Measurements from ENCODE around the gene EIF3L. TPM values are rescaled to one million over a fixed set of nuclear protein-coding genes. Genes with fewer than 3 reads are reported as not detected.

The EIF3L gene
- total RNA-seq, 1 donor from 2014 or later: 469 TPM

DNA sequence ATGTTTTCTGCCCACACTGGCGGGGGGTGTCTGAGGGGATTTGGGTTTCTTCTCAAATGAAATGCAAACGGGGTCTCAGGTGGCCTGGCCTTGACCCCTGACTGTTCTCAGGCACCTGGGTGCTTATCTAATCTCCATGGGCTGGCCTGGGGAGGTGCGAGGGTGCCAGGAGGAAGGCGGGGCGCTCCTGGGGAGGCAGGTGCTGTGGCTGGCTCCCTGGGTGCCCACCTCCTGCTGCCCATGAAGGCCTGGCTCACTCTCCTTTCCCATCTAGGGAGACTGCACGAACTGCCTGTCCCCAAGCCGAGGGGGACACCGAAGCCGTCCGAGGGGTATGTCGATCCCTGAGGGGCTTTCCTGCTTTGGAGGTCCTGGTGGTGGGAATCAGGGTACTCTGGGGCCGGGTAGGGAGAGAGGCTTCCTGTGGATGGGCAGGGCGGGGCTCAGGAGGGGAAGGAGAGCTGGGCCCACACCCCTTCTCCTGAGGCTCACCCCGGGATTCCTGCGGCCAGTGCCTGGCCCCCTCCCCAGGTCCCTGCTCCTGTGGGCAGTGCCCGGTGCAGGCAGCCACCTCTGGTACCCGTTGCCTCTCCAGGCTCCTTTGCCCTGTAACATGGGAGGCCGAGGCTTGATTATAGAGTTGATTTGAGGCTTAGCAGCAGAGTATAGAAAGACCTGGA is 75.3 kb downstream of the EIF3L start:
- intact Hi-C loops (cut with micrococcal nuclease): no loop called here

DNA sequence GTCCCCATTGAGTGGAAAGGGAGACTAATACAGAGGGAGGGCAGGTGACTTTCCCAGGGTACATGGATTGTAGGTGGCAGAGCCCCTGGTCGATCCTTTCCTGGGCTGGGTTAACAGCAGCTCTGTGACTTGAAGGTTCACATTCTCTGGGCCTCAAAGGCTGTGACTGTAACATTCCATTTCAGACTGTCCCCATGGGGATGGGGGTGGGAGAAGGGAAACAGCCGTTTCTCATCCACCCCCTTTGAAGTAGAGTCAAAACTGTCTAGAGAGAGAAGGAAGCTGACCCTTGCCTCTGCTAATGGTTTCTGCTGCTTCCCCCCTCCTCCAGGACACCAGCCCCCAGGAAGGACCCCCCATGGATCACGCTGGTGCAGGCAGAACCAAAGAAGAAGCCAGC is 76.1 kb downstream of the EIF3L start:
- intact Hi-C loops (cut with micrococcal nuclease): no loop called here

DNA sequence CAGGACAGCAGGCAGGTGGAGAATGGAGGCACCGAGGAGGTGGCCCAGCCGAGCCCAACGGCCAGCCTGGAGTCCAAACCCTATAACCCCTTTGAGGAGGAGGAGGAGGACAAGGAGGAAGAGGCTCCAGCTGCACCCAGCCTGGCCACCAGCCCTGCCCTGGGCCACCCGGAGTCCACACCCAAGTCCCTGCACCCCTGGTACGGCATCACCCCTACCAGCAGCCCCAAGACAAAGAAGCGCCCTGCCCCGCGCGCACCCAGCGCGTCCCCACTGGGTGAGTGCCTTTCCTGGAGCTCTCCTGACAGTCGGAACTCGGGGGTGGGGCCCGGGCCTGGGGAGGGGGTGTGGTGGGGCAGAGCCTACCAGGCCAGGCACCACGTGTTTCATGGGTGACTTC is 76.5 kb downstream of the EIF3L start:
- intact Hi-C loops (cut with micrococcal nuclease): no loop called here

DNA sequence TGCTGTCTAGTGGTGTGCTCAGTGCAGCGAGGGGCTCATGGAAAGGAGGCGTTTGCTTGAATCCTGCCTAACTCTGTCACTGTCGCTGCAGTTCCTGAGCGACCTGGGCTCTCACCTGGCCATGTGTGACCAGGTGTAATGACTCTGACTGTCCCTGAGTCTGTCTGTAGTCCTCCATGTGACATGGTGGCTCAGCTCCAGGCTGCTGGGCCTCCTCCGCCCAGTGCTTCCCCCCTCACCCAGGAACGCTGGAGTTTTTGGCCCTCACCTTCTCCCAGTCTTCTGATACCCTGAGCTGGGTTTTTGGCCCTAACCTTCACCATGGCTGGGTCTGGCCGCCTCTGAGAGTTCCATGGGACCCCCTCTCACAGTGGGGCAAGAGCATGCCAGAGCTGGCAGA is 77.1 kb downstream of the EIF3L start:
- intact Hi-C loops (cut with micrococcal nuclease): no loop called here

DNA sequence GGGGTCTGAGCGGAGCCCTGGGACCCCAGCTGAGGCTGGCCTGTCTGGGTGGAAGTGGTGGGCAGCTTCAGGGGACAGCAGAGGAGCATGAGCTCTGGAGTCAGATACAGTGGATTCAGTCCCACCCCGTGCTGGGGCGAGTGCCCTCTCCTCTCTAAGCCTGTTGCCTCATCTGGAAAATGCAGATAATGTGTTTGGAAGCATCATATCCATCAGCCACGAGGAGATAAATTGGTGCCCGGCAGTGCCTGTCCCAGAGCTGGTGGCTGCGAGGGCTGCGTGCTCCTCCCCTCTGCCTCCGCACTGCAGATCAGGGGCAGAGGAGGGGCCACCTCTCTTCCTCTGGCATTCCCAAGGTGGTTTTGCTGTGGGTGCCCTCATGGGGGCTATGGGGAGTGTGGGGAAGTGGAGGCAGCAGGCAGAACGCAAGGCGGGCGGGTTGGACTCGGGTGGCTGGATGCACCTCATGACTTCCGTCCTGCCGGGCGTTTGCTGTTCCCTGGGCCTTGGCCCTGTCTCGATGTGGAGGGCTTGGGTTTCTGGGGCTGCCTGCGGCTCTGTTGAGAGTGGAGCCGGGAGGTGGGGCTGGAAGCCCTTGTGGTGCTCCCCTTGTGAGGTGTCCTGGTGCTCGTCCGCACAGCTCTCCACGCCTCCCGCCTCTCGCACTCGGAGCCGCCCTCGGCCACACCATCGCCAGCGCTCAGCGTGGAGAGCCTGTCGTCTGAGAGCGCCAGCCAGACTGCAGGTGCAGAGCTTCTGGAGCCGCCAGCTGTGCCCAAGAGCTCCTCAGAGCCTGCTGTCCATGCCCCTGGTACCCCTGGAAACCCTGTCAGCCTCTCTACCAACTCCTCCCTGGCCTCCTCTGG is 77.8 kb downstream of the EIF3L start:
- intact Hi-C loops (cut with micrococcal nuclease): no loop called here

DNA sequence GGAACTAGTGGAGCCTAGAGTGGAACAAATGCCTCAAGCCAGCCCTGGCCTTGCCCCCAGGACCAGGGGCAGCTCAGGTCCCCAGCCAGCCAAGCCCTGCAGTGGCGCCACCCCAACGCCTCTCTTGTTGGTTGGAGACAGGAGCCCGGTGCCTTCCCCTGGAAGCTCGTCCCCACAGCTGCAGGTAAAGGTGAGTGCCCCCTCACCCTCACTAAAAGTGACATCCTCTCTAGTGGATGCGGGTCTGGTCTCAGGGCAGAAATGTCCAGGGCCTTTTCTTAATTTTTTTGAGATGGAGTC is 78.4 kb downstream of the EIF3L start:
- intact Hi-C loops (cut with micrococcal nuclease): no loop called here

DNA sequence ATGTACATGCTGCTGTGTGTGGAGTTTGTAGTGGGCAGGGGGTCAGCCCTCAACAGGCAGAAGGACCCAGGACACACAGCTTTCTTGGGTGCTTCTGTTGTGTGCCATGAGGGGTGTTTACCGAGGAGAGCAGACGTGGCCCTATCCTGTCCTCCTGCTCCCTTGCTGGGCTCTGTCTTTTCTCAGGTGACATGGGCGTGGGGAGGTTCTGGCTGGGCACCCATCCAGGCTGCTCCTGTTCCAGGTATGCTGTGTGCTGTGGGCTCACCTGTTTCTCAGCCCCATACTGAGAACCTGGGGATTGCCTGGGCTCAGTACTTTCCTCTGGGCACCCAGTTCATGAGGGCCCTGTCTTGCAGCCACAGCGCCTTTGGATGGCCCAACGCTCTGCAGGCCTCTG is 80.2 kb downstream of the EIF3L start:
- intact Hi-C loops (cut with micrococcal nuclease): no loop called here

DNA sequence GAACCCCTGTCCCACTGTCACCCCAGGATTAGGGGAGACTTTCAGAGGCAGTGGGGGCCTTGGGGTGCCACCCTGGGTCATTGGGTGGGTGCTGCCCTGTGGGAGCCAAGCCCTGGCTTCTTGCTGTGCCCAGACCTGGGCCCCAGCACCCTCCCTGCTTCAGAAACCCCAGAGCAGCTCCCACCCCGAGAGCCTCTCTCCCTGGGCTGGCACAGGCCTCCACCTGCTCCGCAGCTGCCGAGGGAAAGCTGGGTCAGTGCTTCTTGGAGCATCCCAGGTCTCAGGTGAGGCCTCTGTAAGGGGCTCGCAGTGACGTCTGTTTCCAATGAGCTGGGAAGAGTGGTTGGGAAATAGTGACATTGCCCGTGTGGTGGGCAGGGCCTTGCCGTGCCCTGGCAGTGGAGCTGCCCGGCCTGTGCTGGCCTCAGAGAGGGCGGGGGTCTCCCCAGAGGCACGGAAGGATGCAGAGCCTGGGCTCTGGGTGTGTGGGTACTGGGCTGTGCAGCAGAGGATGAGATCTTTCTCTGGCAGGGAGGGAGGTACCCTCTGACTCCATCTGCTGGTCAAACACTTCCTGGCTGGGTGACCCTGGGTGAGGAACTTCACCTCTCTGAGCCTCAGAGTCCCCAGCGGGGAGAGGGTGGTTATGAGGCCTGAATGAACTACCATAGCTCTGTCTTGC is 81.2 kb downstream of the EIF3L start:
- intact Hi-C loops (cut with micrococcal nuclease): loop anchor here (5.0 kb wide), 1 partner anchor 33 kb away; no protein-coding TSS in a partner anchor

DNA sequence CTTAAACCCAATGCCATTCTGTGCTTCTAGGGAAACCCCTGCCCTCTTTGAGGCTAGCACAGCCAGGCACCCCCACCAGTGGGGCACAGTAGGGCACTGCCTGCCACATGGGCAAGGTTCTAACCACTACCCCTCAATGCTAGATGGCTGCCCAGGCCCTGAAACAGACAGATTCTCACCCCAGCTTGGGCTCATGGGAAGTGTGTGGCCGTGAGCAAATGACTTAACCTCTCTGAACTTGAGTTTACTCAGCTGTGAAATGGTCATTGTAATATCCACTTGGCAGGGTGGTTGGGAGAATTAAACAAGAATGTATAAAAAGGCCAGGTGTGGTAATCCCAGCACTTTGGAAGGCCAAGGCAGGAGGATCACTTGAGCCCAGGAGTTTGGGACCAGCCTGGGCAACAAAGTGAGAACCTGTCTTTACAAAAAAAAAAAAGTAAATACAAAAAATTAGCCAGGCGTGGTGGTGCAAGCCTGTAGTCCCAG is 81.8 kb downstream of the EIF3L start:
- intact Hi-C loops (cut with micrococcal nuclease): loop anchor here (5.0 kb wide), 1 partner anchor 34 kb away; no protein-coding TSS in a partner anchor

DNA sequence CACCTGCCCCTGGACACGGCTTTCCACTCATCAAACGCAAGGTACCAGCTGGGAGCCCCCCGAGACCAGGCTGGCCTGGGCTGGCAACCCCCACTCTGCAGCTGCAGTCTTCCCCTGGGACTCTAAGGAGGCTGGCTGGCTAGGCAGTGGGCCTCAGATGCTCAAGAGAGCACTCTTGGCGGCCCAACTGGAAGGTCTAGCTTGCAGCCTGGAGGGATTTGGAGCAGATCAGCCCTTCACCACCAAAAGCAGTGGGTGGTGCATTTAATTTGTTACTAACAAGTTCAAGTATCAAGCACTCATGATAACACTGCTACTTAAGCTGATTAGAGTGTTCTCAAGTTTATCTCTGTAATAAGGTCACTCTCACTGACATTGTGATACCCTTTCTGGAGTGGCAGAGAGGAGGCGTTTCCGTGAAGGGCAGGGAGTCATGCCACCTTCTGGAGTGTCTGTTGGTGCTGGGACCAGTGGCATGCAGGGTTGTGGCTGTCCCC is 82.7 kb downstream of the EIF3L start:
- intact Hi-C loops (cut with micrococcal nuclease): loop anchor here (5.0 kb wide), 1 partner anchor 35 kb away; no protein-coding TSS in a partner anchor

DNA sequence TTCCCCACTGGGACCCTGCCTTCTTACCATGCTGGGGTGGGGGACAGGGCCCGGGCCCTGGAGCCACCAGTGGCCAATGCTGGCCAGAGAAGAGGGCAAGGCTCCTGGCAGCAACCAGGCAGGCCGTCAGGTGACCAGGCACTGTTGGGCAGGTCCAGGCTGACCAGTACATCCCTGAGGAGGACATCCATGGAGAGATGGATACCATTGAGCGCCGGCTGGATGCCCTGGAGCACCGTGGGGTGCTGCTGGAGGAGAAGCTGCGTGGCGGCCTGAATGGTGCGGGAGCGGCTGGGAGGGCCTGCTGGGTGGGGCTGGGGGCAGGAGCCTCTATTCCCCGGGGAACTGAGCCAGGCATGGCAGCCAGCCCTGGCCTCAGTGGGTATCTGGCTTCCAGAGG is 83.2 kb downstream of the EIF3L start:
- intact Hi-C loops (cut with micrococcal nuclease): loop anchor here (5.0 kb wide), 1 partner anchor 35 kb away; no protein-coding TSS in a partner anchor

DNA sequence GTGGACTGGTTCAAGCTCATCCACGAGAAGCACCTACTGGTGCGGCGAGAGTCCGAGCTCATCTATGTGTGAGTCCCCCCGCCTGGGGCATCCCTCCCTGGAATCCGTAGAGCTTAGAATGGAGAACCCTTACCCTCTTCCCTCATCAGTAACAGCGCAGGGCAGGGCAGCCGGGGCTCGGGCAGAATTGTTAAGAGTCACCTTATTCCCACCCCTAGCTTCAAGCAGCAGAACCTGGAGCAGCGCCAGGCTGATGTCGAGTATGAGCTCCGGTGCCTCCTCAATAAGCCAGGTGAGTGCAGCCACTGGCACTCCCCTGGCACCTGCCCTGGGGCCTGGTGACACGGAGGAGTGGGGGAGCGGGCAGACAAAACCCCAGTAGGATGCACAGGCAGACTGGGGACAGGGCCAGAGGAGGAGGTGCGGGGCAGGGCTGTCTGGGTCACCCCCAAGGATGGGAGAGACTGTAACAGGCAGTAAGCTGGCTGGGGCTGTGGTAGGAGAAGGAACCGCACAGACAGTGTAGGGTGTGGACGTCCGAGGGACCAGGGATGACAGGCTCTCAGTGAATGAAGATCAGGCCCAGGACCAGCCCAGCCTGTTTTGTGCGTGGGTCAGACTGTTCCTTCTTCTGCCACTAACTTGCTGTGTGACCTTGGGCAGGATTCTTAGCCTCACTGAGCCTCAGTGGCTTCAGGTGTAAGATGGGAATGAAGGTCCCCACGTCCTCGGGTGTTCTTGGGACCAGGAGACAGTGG is 83.8 kb downstream of the EIF3L start:
- intact Hi-C loops (cut with micrococcal nuclease): loop anchor here (5.0 kb wide), 1 partner anchor 36 kb away; no protein-coding TSS in a partner anchor

DNA sequence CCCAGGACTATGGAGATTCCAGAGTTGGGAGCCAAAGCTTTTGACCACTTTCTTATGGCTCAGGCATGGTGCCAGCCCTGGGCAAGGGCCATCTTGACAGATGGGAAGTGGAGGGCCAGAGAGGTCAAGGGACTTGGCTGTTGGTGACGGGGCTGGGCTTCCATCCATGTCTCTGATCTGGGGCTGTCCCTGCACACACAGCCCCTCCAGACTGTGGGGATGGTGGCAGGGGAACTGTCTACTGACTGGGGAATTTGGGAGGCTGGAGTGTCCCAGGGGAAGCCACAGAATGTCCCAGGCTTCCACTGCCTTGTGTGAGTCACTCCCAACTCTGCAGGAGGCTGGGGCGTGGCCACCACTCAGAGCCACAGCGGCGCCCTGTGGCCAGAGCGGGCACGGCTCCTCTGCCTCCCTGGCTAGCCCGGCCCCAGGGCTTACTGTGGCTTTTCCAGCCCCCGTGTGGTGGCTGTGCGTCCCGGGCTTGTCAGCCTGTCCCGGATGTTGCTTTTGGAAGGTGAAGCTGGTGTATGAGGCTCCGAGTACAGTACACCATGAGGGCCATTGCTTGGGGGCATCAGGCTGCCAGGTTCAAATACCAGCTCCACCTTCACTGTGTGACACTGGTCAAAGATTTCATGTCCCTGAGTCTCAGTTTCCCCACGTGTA is 84.6 kb downstream of the EIF3L start:
- intact Hi-C loops (cut with micrococcal nuclease): loop anchor here (1.0 to 5.0 kb wide), 2 partner anchors 37 to 117 kb away; no protein-coding TSS in a partner anchor

Other genes with a start within 250 kb of the EIF3L start
- 58.8 and 62.7 TPM in 2 replicates for gene GGA1, start 240.6 kb upstream of the EIF3L start, total RNA-seq
- gene SH3BP1, start 209.8 kb upstream of the EIF3L start, total RNA-seq: 152 and 161 TPM in 2 replicates
- 24.5 and 26.6 TPM in 2 replicates for gene PDXP, start 190.7 kb upstream of the EIF3L start, total RNA-seq
- 1,468 and 1,502 TPM in 2 replicates for gene LGALS1, start 173.8 kb upstream of the EIF3L start, total RNA-seq
- 54.9 and 61.7 TPM in 2 replicates for gene NOL12, start 163.1 kb upstream of the EIF3L start, total RNA-seq
- gene TRIOBP, start 152.4 kb upstream of the EIF3L start, total RNA-seq: 48.6 and 49.3 TPM in 2 replicates
- gene GCAT, start 41.5 kb upstream of the EIF3L start, total RNA-seq: 11.3 and 11.6 TPM in 2 replicates
- not detected in 2 replicates for gene GALR3, start 26.0 kb upstream of the EIF3L start, total RNA-seq
- gene ANKRD54, start 5.1 kb upstream of the EIF3L start, total RNA-seq: 25.9 and 26.0 TPM in 2 replicates
- 27.9 and 29.3 TPM in 2 replicates for gene MICALL1, start 56.9 kb downstream of the EIF3L start, total RNA-seq
- not detected in 2 replicates for gene C22orf23, start 104.2 kb downstream of the EIF3L start, total RNA-seq
- gene POLR2F, start 104.3 kb downstream of the EIF3L start, total RNA-seq: 66.9 and 70.5 TPM in 2 replicates
- not detected in 2 replicates for gene SOX10, start 135.1 kb downstream of the EIF3L start, total RNA-seq
- gene PICK1, start 208.0 kb downstream of the EIF3L start, total RNA-seq: 10.0 and 11.3 TPM in 2 replicates
- gene SLC16A8, start 234.8 kb downstream of the EIF3L start, total RNA-seq: not detected in 2 replicates